A549 (cell line): ENCODE measurements around the gene MYBL2.

ENCODE experiments used
- CBX8 ChIP-seq: fragments of 200-600 bp; sonication (generic); IDR thresholded peaks from 2 replicates; pipeline ENCODE4 v1.6.1; 2016
- CEBPB ChIP-seq, 2 experiments: fragments of >200 bp in 1 of 2; sonication (Bioruptor Twin) in 1 of 2; formaldehyde crosslinking in 1 of 2; IDR thresholded peaks; 2 replicates each; pipeline ENCODE4 v1.6.1; 2012 to 2016
- CHD2 ChIP-seq: fragments of 150-350 bp; IDR thresholded peaks from 2 replicates; pipeline ENCODE4 v1.6.1; 2014; ENCODE audit warnings: low read length; ENCODE audit not compliant: partially characterized antibody
- POLR2A ChIP-seq: IDR thresholded peaks from 2 replicates; pipeline ENCODE4 v1.6.1; 2012; ENCODE audit warnings: mild to moderate bottlenecking, low read length
- RCOR1 ChIP-seq: fragments of 150-350 bp; IDR thresholded peaks from 2 replicates; pipeline ENCODE4 v1.6.1; 2014; ENCODE audit warnings: antibody characterized with exemption, low read length, low read depth
- TF ChIP-seq, protein P1 (sequence below): fragments of >200 bp; sonication (Bioruptor Twin); formaldehyde crosslinking; IDR thresholded peaks from 3 replicates; pipeline ENCODE4 v1.5.1; 2016

DNA sequence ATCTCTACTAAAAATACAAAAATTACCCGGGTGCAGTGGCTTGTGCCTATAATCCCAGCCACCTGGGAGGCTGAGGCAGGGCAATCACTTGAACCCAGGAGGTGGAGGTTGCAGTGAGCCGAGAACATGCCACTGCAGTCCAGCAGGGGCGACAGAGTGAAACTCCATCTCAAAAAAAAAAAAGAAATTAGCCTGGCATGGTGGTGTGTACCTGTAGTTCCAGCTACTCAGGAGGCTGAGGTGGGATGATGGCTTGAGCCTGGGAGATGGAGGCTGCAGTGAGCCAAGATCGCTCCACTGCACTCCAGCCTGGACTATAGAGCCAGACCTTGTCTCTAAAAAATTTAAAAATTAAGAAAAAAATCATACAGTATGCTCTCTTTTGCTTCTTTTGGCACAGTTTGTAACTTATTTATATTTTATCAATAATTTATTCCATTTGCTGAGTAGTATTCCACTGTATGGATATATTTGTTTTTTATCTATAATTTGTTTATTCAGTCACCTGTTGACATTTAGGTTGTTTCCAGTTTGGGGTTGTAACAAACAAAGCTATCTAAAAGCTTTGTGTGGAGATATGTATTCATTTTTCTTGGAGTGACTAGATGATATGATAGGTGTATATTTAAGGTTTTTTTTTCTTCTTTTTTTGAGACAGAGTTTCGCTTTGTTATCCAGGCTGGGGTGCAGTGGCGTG is 8.0 kb upstream of the MYBL2 start:
- TF ChIP-seq RCOR1 (no peak), POLR2A (no peak), CBX8 (no peak), CHD2 (no peak), CEBPB (IDR thresholded peaks at IDR 0.05) (no peak)
- TF ChIP-seq, protein P1, sequence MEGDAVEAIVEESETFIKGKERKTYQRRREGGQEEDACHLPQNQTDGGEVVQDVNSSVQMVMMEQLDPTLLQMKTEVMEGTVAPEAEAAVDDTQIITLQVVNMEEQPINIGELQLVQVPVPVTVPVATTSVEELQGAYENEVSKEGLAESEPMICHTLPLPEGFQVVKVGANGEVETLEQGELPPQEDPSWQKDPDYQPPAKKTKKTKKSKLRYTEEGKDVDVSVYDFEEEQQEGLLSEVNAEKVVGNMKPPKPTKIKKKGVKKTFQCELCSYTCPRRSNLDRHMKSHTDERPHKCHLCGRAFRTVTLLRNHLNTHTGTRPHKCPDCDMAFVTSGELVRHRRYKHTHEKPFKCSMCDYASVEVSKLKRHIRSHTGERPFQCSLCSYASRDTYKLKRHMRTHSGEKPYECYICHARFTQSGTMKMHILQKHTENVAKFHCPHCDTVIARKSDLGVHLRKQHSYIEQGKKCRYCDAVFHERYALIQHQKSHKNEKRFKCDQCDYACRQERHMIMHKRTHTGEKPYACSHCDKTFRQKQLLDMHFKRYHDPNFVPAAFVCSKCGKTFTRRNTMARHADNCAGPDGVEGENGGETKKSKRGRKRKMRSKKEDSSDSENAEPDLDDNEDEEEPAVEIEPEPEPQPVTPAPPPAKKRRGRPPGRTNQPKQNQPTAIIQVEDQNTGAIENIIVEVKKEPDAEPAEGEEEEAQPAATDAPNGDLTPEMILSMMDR: no peak
